Astrocyte (in vitro differentiated cells and primary cell): ENCODE data around the gene MREG. TPM values are rescaled to one million over a fixed set of nuclear protein-coding genes. Genes with fewer than 3 reads are reported as not detected.

Experiments
- DNase-seq: peaks from one replicate; pipeline ENCODE4 v3.0.0-alpha.2; 2010; ENCODE audit warnings: low read depth
- FAIRE-seq: peaks from 2 replicates; lab custom pipeline; 2011; peaks lifted over from hg19 to GRCh38; lab: Jason Lieb, UNC
- H2AFZ ChIP-seq: 2 replicates; pipeline ENCODE4 v1.6.0; 2012; ENCODE audit warnings: low read depth, low read length, inconsistent platforms
- H3K27ac ChIP-seq: 2 replicates; pipeline ENCODE4 v1.5.1; 2011; ENCODE audit warnings: low read depth, low read length, inconsistent platforms
- H3K27me3 ChIP-seq: 2 replicates; pipeline ENCODE4 v1.6.0; 2011; ENCODE audit warnings: low read length, inconsistent platforms; ENCODE audit not compliant: insufficient read depth
- H3K36me3 ChIP-seq: 2 replicates; pipeline ENCODE4 v1.5.1; 2011; ENCODE audit warnings: low read length, inconsistent platforms; ENCODE audit not compliant: insufficient read depth
- H3K4me1 ChIP-seq: 2 replicates; pipeline ENCODE4 v1.5.1; 2011; ENCODE audit warnings: low read length, inconsistent platforms; ENCODE audit not compliant: insufficient read depth
- H3K4me2 ChIP-seq: 2 replicates; pipeline ENCODE4 v1.6.0; 2012; ENCODE audit warnings: low read length, inconsistent platforms
- H3K4me3 ChIP-seq: 2 replicates; pipeline ENCODE4 v1.5.1; 2011; ENCODE audit warnings: low read depth, mild to moderate bottlenecking, low read length, inconsistent platforms; ENCODE audit not compliant: insufficient read depth
- H3K79me2 ChIP-seq: 2 replicates; pipeline ENCODE4 v1.6.0; 2012; ENCODE audit warnings: mild to moderate bottlenecking, low read length, inconsistent platforms; ENCODE audit not compliant: insufficient read depth
- H3K9ac ChIP-seq: 2 replicates; pipeline ENCODE4 v1.6.0; 2012; ENCODE audit warnings: mild to moderate bottlenecking, low read length, inconsistent platforms
- H3K9me3 ChIP-seq: 2 replicates; pipeline ENCODE4 v1.5.1; 2012; ENCODE audit warnings: low read depth, mild to moderate bottlenecking, low read length, inconsistent platforms; ENCODE audit not compliant: insufficient read depth
- H4K20me1 ChIP-seq: 2 replicates; pipeline ENCODE4 v1.6.0; 2012; ENCODE audit warnings: low read length, inconsistent platforms; ENCODE audit not compliant: insufficient read depth
- H3K27ac Mint-ChIP-seq: one replicate; pipeline ENCODE4 v1.8.0; 2021; ENCODE audit warnings: mild to moderate bottlenecking, mixed read lengths; ENCODE audit not compliant: unreplicated experiment
- H3K27me3 Mint-ChIP-seq: one replicate; pipeline ENCODE4 v1.8.0; 2021; ENCODE audit warnings: low read depth, mixed read lengths; ENCODE audit not compliant: unreplicated experiment
- H3K36me3 Mint-ChIP-seq: one replicate; pipeline ENCODE4 v1.8.0; 2021; ENCODE audit warnings: low read depth, mixed read lengths; ENCODE audit not compliant: unreplicated experiment
- H3K4me1 Mint-ChIP-seq: one replicate; pipeline ENCODE4 v1.8.0; 2021; ENCODE audit warnings: low read depth, mixed read lengths; ENCODE audit not compliant: unreplicated experiment
- H3K4me3 Mint-ChIP-seq: one replicate; pipeline ENCODE4 v1.8.0; 2021; ENCODE audit warnings: mild to moderate bottlenecking, moderate library complexity, mixed read lengths; ENCODE audit not compliant: unreplicated experiment
- H3K9me3 Mint-ChIP-seq: one replicate; pipeline ENCODE4 v1.8.0; 2021; ENCODE audit warnings: mild to moderate bottlenecking, mixed read lengths; ENCODE audit not compliant: unreplicated experiment
- EZH2 ChIP-seq: IDR thresholded peaks from 2 replicates; pipeline ENCODE4 v1.6.1; 2012; ENCODE audit warnings: mild to moderate bottlenecking, low read length, inconsistent platforms; ENCODE audit not compliant: insufficient read depth
- total RNA-seq: library from RNA; stranded (reverse); gene quantifications from 2 replicates; pipeline ENCODE4 v1.2.1, GENCODE V29; 2021
- TF ChIP-seq, protein P1 (sequence below): IDR thresholded peaks from 2 replicates; pipeline ENCODE4 v1.5.1; 2011; ENCODE audit warnings: low read depth, mild to moderate bottlenecking, inconsistent platforms, low read length, moderate library complexity; ENCODE audit not compliant: insufficient read depth

MREG gene
- total RNA-seq, 1 donor from 2014 or later: 7.8 TPM

DNA sequence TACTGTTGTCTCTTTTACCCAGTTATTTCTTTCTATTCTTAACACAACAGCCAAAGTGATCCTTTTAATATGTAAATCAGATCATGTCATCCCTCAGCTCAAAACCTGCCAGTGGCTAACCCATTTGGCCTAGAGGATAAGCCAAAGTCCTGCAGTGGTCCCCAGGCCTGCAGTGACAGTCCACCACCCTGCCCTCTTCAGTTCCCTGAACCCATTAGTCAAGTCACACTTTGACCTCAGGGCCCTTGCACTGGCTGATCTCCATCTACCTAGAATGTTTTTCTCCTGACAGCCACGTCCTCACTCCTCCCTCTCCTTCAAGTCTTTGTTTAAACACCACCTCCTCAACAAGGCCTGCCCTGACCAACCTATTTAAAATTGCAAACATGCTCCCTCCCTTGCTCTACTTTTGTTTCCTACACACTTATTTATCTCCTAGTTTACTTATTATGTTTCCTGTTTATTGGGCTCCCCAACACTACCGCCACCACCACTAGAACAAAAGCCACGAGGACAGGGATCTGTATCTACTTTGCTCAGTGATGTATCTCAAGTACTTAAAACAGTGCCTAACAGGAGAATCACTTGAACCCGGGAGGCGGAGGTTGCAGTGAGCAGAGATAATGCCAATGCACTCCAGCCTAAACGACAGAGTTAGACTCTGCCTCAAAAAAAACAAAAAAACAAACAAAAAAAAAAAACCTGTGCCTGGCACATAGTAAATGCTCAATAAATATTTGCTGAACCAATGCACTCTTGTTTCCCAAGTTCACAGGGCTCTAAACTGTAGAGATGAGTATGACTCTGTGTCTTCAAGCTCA lies 9.3 kb downstream of the MREG start:
- TF ChIP-seq, protein P1, sequence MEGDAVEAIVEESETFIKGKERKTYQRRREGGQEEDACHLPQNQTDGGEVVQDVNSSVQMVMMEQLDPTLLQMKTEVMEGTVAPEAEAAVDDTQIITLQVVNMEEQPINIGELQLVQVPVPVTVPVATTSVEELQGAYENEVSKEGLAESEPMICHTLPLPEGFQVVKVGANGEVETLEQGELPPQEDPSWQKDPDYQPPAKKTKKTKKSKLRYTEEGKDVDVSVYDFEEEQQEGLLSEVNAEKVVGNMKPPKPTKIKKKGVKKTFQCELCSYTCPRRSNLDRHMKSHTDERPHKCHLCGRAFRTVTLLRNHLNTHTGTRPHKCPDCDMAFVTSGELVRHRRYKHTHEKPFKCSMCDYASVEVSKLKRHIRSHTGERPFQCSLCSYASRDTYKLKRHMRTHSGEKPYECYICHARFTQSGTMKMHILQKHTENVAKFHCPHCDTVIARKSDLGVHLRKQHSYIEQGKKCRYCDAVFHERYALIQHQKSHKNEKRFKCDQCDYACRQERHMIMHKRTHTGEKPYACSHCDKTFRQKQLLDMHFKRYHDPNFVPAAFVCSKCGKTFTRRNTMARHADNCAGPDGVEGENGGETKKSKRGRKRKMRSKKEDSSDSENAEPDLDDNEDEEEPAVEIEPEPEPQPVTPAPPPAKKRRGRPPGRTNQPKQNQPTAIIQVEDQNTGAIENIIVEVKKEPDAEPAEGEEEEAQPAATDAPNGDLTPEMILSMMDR: no peak
- TF ChIP-seq EZH2: no peak
- Histone ChIP-seq H3K9ac (no peak overlapping the region), H3K4me3 (no peak overlapping the region), H3K79me2 (no peaks in the 10 kb centered on the region), H3K36me3 (no peaks in the 10 kb centered on the region), H3K4me2 (no peak overlapping the region), H2AFZ (no peak overlapping the region), H4K20me1 (peaks cover 4% of the 10 kb centered on the region), H3K4me1 (peaks cover 6% of the 10 kb centered on the region), H3K27ac (no peak overlapping the region), H3K9me3 (no peaks in the 10 kb centered on the region), H3K27me3 (no peaks in the 10 kb centered on the region)
- Mint-ChIP-seq H3K9me3 (no peaks in the 10 kb centered on the region), H3K27ac (no peak overlapping the region), H3K4me3 (no peak overlapping the region), H3K27me3 (no peaks in the 10 kb centered on the region), H3K4me1 (peaks cover 25% of the 10 kb centered on the region), H3K36me3 (no peaks in the 10 kb centered on the region)
- FAIRE-seq (no peak), DNase-seq (no peak)

DNA sequence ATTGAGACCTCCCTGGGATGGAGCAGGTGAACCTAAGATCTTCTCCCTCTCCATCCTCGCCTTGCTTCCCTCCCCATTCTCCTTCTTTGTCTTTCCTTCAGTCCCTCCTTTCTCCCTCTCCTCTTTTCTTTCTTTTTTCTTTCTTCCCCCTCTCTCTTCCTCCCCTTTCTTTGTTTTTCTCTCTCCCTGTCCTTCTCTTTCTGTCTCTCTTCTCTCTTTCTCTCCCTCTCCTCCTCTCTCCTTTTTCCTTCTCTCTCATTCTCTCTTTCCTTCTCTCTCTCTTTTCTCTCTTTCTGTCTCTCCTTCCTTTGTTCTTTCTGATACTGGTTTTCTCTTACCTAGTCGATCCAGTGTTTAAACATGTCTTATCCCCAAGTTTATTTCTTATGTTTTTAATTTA lies 10.7 kb downstream of the MREG start:
- H3K79me2 ChIP-seq: no peaks in the 10 kb centered on the region
- no peak for DNase-seq
- Mint-ChIP-seq H3K4me1 (peaks cover 25% of the 10 kb centered on the region), H3K36me3 (no peaks in the 10 kb centered on the region), H3K27me3 (no peaks in the 10 kb centered on the region), H3K9me3 (no peaks in the 10 kb centered on the region), H3K27ac (no peak overlapping the region), H3K4me3 (no peak overlapping the region)
- H2AFZ ChIP-seq: no peak overlapping the region
- H3K4me3 ChIP-seq: no peak overlapping the region
- peaks cover 4% of the 10 kb centered on the region for H4K20me1 ChIP-seq
- H3K27ac ChIP-seq: no peak overlapping the region
- no peaks in the 10 kb centered on the region for H3K9me3 ChIP-seq
- H3K4me1 ChIP-seq: peaks cover 6% of the 10 kb centered on the region
- no peaks in the 10 kb centered on the region for H3K36me3 ChIP-seq
- no peak for FAIRE-seq
- no peak overlapping the region for H3K9ac ChIP-seq
- H3K4me2 ChIP-seq: no peak overlapping the region
- TF ChIP-seq, protein P1: no peak
- H3K27me3 ChIP-seq: no peaks in the 10 kb centered on the region

DNA sequence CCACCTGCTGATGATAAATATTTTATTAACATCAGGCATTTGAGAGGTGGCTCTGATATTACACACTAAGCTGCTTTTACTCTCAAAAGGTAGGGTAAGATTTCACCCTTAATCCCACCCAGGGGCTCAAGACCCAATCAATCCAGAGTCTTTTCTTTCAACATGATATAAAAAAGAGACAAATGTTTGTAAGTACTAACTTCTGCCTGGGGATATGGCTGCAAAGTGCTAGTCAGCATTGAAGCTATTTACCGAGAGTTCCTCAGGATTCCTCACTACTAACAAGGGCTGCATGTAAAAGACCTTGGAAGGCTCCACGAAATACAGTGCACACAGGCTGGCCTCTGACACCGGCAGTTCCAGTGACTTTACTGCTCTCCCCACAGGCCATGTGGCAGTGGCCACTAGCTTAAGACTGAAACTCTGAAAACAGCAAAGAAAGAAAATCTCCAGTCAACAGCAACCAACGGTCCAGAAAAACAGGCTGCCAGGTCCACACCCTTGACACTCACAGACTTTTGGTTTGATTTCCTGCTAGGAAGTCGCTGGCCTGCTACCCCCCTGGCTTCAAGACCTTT lies 11.2 kb downstream of the MREG start:
- no peak overlapping the region for H2AFZ ChIP-seq
- no peaks in the 10 kb centered on the region for H3K79me2 ChIP-seq
- no peaks in the 10 kb centered on the region for H3K27me3 Mint-ChIP-seq
- H3K27me3 ChIP-seq: no peaks in the 10 kb centered on the region
- FAIRE-seq (no peak), DNase-seq (no peak)
- TF ChIP-seq EZH2: no peak
- TF ChIP-seq, protein P1: no peak
- no peaks in the 10 kb centered on the region for H3K9me3 Mint-ChIP-seq
- no peaks in the 10 kb centered on the region for H3K36me3 Mint-ChIP-seq
- H4K20me1 ChIP-seq: peaks cover 4% of the 10 kb centered on the region
- H3K27ac ChIP-seq: no peak overlapping the region
- no peak overlapping the region for H3K4me2 ChIP-seq
- H3K9ac ChIP-seq: no peak overlapping the region
- H3K4me1 ChIP-seq: peaks cover 6% of the 10 kb centered on the region
- no peak overlapping the region for H3K4me3 Mint-ChIP-seq
- no peaks in the 10 kb centered on the region for H3K36me3 ChIP-seq
- no peak overlapping the region for H3K27ac Mint-ChIP-seq
- no peak overlapping the region for H3K4me3 ChIP-seq
- H3K4me1 Mint-ChIP-seq: peaks cover 25% of the 10 kb centered on the region
- no peaks in the 10 kb centered on the region for H3K9me3 ChIP-seq
